COR-L47 (cell line): Measurements from ENCODE around the gene SLC2A3.
"Not testable (repeated sequence)": the region's sequence is repeated elsewhere in the genome, so short reads cannot be mapped to it uniquely, and the experiment has no call there.

Source experiments
- DNase-seq: peaks from one replicate; lab custom pipeline; 2025; lab: John Stamatoyannopoulos, UW

SLC2A3 gene

GRCh38 chr12:7950230-7950943 is 14.4 kb upstream of the SLC2A3 start:
- not testable (repeated sequence) for DNase-seq

- DNase-seq: no peak
Measured at GRCh38 chr12:7948589-7949260, 12.7 kb upstream of the SLC2A3 start.

GRCh38 chr12:7947011-7947410 is 11.0 kb upstream of the SLC2A3 start:
- no peak for DNase-seq

- not testable (repeated sequence) for DNase-seq
Measured at GRCh38 chr12:7944760-7945159, 8.8 kb upstream of the SLC2A3 start.

GRCh38 chr12:7940906-7941305 is 4.9 kb upstream of the SLC2A3 start:
- no peak for DNase-seq

- no peak for DNase-seq
Measured at GRCh38 chr12:7937833-7938506, 2.0 kb upstream of the SLC2A3 start.

GRCh38 chr12:7934889-7935492 is 996 bp downstream of the SLC2A3 start:
- DNase-seq: no peak

- no peak for DNase-seq
Measured at GRCh38 chr12:7934091-7934888, 1.7 kb downstream of the SLC2A3 start.

GRCh38 chr12:7933255-7933726 is 2.7 kb downstream of the SLC2A3 start:
- DNase-seq: peak; percentile 4

- DNase-seq: not testable (repeated sequence)
Measured at GRCh38 chr12:7932599-7933240, 3.3 kb downstream of the SLC2A3 start.

GRCh38 chr12:7929083-7929792 is 6.7 kb downstream of the SLC2A3 start:
- DNase-seq: no peak

GRCh38 chr12:7927470-7927869 is 8.5 kb downstream of the SLC2A3 start:
- DNase-seq: no peak

- not testable (repeated sequence) for DNase-seq
Measured at GRCh38 chr12:7926068-7926666, 9.8 kb downstream of the SLC2A3 start.

GRCh38 chr12:7923241-7924236 is 12.4 kb downstream of the SLC2A3 start:
- no peak for DNase-seq

- DNase-seq: not testable (repeated sequence)
Measured at GRCh38 chr12:7921181-7921580, 14.8 kb downstream of the SLC2A3 start.

- not testable (repeated sequence) for DNase-seq
Measured at GRCh38 chr12:7918268-7918590, 17.8 kb downstream of the SLC2A3 start.

GRCh38 chr12:7917392-7918267 is 18.4 kb downstream of the SLC2A3 start:
- no peak for DNase-seq

- DNase-seq: no peak
Measured at GRCh38 chr12:7916936-7917335, 19.1 kb downstream of the SLC2A3 start.
